H1 (cell line): ENCODE results near the gene TWSG1.

Experiments used
- CTBP2 ChIP-seq: IDR thresholded peaks from 2 replicates; pipeline ENCODE4 v1.7.0; 2011; ENCODE audit warnings: borderline replicate concordance, mild to moderate bottlenecking, moderate library complexity, mixed read lengths, low read length; ENCODE audit not compliant: insufficient read depth, insufficient read length
- CTCF ChIP-seq, 3 experiments: IDR thresholded peaks; 1 replicate in 2 of 3; 2 replicates in 1 of 3; pipeline versions ENCODE4 v1.5.1 to v1.6.1; 2011; ENCODE audit warnings: low read length in 3 of 3, mild to moderate bottlenecking in 3 of 3, inconsistent platforms in 2 of 3, low read depth in 1 of 3, moderate library complexity in 1 of 3; ENCODE audit not compliant: insufficient read depth in 1 of 3; ENCODE audit errors: control extremely low read depth in 1 of 3
- KDM5A ChIP-seq: fragments of 200-600 bp; IDR thresholded peaks from 2 replicates; pipeline ENCODE4 v1.7.1; 2012; ENCODE audit warnings: mild to moderate bottlenecking, low read length, inconsistent platforms, mixed read lengths

GRCh38 chr18:9304388-9305070 is 30.0 kb upstream of the TWSG1 start:
- TF ChIP-seq CTCF (IDR thresholded peaks at IDR 0.05; ENCODE audit: control extremely low read depth in 1 of 3, insufficient read depth in 1 of 3, low read depth in 1 of 3, low read length in 3 of 3): no peak
- TF ChIP-seq KDM5A: no peak
- no peak for TF ChIP-seq CTBP2
